ENCODE data around the gene MEI4. TPM values are rescaled to one million over a fixed set of nuclear protein-coding genes. Genes with fewer than 3 reads are reported as not detected.

MEI4 gene
- total and polyA plus RNA-seq, 10 of the 15 experiments (the other 5 are each of a cell fraction or from before 2014, with no cell fraction given) = 0.03 to 0.04 (median 0.03) TPM; not detected in 7

GRCh38 chr6:77619114-77619513, 33.7 kb upstream of the MEI4 start (continued):
- TF ChIP-seq, protein P1, sequence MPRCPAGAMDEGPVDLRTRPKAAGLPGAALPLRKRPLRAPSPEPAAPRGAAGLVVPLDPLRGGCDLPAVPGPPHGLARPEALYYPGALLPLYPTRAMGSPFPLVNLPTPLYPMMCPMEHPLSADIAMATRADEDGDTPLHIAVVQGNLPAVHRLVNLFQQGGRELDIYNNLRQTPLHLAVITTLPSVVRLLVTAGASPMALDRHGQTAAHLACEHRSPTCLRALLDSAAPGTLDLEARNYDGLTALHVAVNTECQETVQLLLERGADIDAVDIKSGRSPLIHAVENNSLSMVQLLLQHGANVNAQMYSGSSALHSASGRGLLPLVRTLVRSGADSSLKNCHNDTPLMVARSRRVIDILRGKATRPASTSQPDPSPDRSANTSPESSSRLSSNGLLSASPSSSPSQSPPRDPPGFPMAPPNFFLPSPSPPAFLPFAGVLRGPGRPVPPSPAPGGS (IDR thresholded peaks at IDR 0.05; ENCODE audit: borderline replicate concordance, insufficient read depth, low read depth, low read length, poor library complexity, severe bottlenecking) = no peak
- TF ChIP-seq HDAC2 (IDR thresholded peaks at IDR 0.05) (no peak), IKZF2 (IDR thresholded peaks at IDR 0.05) (no peak), RELA (IDR thresholded peaks at IDR 0.05; ENCODE audit: borderline replicate concordance, partially characterized antibody) (no peak)

GRCh38 chr6:77620278-77620882, 32.5 kb upstream of the MEI4 start:
- intact Hi-C loops (cut with micrococcal nuclease; ENCODE audit: unreplicated experiment) = loop anchor here (5.0 kb wide), 1 partner anchor 153 kb away; no protein-coding TSS in a partner anchor
- Histone ChIP-seq H3K36me3 (ENCODE audit: control insufficient read depth in 2 of 2, insufficient read depth in 2 of 2, low read length in 1 of 2) (no peaks in the 10 kb centered on the region), H3K79me2 (ENCODE audit: control insufficient read depth, insufficient read depth, low read length) (no peaks in the 10 kb centered on the region), H3K4me1 (ENCODE audit: control insufficient read depth, insufficient read depth, low read length) (no peaks in the 10 kb centered on the region), H3K27ac (ENCODE audit: control insufficient read depth, insufficient read depth) (no peak overlapping the region), H4K20me1 (ENCODE audit: control insufficient read depth, insufficient read depth) (no peaks in the 10 kb centered on the region), H3K4me2 (ENCODE audit: control insufficient read depth, insufficient read depth) (no peak overlapping the region), H3K27me3 (replicated peaks in 1 of 2; ENCODE audit: control insufficient read depth in 2 of 2, insufficient read depth in 2 of 2, low read length in 1 of 2) (no peaks in the 10 kb centered on the region), H3K4me3 (no peak overlapping the region), H3K9ac (ENCODE audit: control insufficient read depth, insufficient read depth, low read length) (no peak overlapping the region), H3K9me3 (replicated peaks; ENCODE audit: control insufficient read depth, insufficient read depth, low read length) (no peaks in the 10 kb centered on the region), H2AFZ (ENCODE audit: control insufficient read depth, low read depth, low read length) (no peak overlapping the region)
- WGBS (ENCODE audit: insufficient coverage, insufficient replicate concordance, low lambda C conversion rate, missing lambda C conversion rate) = 0% methylated on average over 1 of the region's 1 CpG
- FAIRE-seq (no peak), DNase-seq (ENCODE audit: low read depth, low spot score) (no peak), ATAC-seq (peak; percentile 91)
- ChIA-PET POLR2A (interaction anchor here (0.6 kb wide), 1 partner anchor 606 kb away, joined by 3 read pairs; no protein-coding TSS in a partner anchor), RAD21 (ENCODE audit: unreplicated experiment) (interaction anchor here (0.6 to 2.5 kb wide), 13 partner anchors 12 to 306 kb away, joined by 3 to 19 read pairs (median 4); no protein-coding TSS in a partner anchor), CTCF (interaction anchor here (0.7 to 3.6 kb wide), 30 partner anchors 9 to 1191 kb away, joined by 3 to 40 read pairs (median 5); partner anchors contain the start of genes HTR1B and MEI4), SMC1A (ENCODE audit: uncharacterized antibody, unreplicated experiment) (interaction anchor here (0.8 to 4.2 kb wide), 25 partner anchors 9 to 306 kb away, joined by 3 to 27 read pairs (median 4); partner anchors contain the start of gene MEI4)
- no TSS peak for BruUV-seq (replicated peaks)
- in situ Hi-C loops (cut with MboI) = no loop called here
- TF ChIP-seq, protein P2, sequence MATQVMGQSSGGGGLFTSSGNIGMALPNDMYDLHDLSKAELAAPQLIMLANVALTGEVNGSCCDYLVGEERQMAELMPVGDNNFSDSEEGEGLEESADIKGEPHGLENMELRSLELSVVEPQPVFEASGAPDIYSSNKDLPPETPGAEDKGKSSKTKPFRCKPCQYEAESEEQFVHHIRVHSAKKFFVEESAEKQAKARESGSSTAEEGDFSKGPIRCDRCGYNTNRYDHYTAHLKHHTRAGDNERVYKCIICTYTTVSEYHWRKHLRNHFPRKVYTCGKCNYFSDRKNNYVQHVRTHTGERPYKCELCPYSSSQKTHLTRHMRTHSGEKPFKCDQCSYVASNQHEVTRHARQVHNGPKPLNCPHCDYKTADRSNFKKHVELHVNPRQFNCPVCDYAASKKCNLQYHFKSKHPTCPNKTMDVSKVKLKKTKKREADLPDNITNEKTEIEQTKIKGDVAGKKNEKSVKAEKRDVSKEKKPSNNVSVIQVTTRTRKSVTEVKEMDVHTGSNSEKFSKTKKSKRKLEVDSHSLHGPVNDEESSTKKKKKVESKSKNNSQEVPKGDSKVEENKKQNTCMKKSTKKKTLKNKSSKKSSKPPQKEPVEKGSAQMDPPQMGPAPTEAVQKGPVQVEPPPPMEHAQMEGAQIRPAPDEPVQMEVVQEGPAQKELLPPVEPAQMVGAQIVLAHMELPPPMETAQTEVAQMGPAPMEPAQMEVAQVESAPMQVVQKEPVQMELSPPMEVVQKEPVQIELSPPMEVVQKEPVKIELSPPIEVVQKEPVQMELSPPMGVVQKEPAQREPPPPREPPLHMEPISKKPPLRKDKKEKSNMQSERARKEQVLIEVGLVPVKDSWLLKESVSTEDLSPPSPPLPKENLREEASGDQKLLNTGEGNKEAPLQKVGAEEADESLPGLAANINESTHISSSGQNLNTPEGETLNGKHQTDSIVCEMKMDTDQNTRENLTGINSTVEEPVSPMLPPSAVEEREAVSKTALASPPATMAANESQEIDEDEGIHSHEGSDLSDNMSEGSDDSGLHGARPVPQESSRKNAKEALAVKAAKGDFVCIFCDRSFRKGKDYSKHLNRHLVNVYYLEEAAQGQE (IDR thresholded peaks at IDR 0.05; ENCODE audit: low read depth, low read length) = no peak
- TF ChIP-seq PAX8 (IDR thresholded peaks at IDR 0.05) (no peak), PAX5 (IDR thresholded peaks at IDR 0.05; ENCODE audit: borderline replicate concordance, low read depth, low read length) (no peak), CTCF (IDR thresholded peaks at IDR 0.05 in 2 of 3, conservative IDR thresholded peaks at IDR 0.05 in 1 of 3; ENCODE audit: control insufficient read depth in 2 of 3, extremely low read depth in 1 of 3, insufficient read depth in 1 of 3, low read depth in 3 of 3, low read length in 3 of 3) (peak; percentile 46 to 63 (median 49)), KAT2A (conservative IDR thresholded peaks at IDR 0.05; ENCODE audit: control insufficient read depth, low read depth, low read length) (no peak), E2F4 (IDR thresholded peaks at IDR 0.05; ENCODE audit: low read depth, low read length) (no peak)

Measured in GM12878 (cell line).